ENCODE results near the gene EHD4.

- no peak for TF ChIP-seq YY1 (IDR thresholded peaks at IDR 0.05; ENCODE audit: insufficient read depth, insufficient read length)
- TF ChIP-seq ZNF274 (IDR thresholded peaks at IDR 0.05; ENCODE audit: low read depth, low read length), result no peak
These were observed 93.0 kb downstream of the EHD4 start for GRCh38 chr15:41879321-41879845.
